Dermis blood vessel endothelial cell (primary cell): ENCODE results near the gene ICE2. TPM values are rescaled to one million over a fixed set of nuclear protein-coding genes. Genes with fewer than 3 reads are reported as not detected.

ENCODE experiments used
- DNase-seq: peaks from one replicate; pipeline ENCODE4 v3.0.0; 2010
- total RNA-seq: library from RNA; depleted of rRNA; stranded (reverse); fragments of >200 nt; gene quantifications from 2 replicates; pipeline ENCODE4 v1.2.3, GENCODE V29; 2014

The ICE2 gene
- total RNA-seq, 1 donor from 2014 or later: 30.8 TPM

- DNase-seq: no peak
Observed at GRCh38 chr15:60494108-60494507, 15.2 kb upstream of the ICE2 start.

GRCh38 chr15:60493166-60493565 lies 14.2 kb upstream of the ICE2 start:
- no peak for DNase-seq

- no peak for DNase-seq
Observed at GRCh38 chr15:60486742-60487141, 7.8 kb upstream of the ICE2 start.

- no peak for DNase-seq
Observed at GRCh38 chr15:60485365-60486055, 6.6 kb upstream of the ICE2 start.

GRCh38 chr15:60483042-60483441 lies 4.1 kb upstream of the ICE2 start:
- no peak for DNase-seq

GRCh38 chr15:60480888-60481287 lies 1.9 kb upstream of the ICE2 start:
- DNase-seq: no peak

GRCh38 chr15:60480149-60480548 lies 1.2 kb upstream of the ICE2 start:
- no peak for DNase-seq

GRCh38 chr15:60479361-60480110 lies 594 bp upstream of the ICE2 start:
- DNase-seq: peak; percentile 8

GRCh38 chr15:60477916-60478565 lies 901 bp downstream of the ICE2 start:
- DNase-seq: peak; percentile 80

- peak; percentile 12 for DNase-seq
Observed at GRCh38 chr15:60477164-60477563, 1.8 kb downstream of the ICE2 start.

GRCh38 chr15:60476713-60477112 lies 2.2 kb downstream of the ICE2 start:
- peak; percentile 7 for DNase-seq

- no peak for DNase-seq
Observed at GRCh38 chr15:60473135-60473534, 5.8 kb downstream of the ICE2 start.

GRCh38 chr15:60471314-60471713 lies 7.6 kb downstream of the ICE2 start:
- DNase-seq: no peak

- DNase-seq: peak; percentile 23
Observed at GRCh38 chr15:60469893-60470641, 8.9 kb downstream of the ICE2 start.

GRCh38 chr15:60464836-60465630 lies 13.9 kb downstream of the ICE2 start:
- DNase-seq: peak; percentile 87

GRCh38 chr15:60462027-60462426 lies 16.9 kb downstream of the ICE2 start:
- DNase-seq: no peak

GRCh38 chr15:60460931-60461330 lies 18.0 kb downstream of the ICE2 start:
- DNase-seq: no peak

- no peak for DNase-seq
Observed at GRCh38 chr15:60458721-60459120, 20.2 kb downstream of the ICE2 start.

- no peak for DNase-seq
Observed at GRCh38 chr15:60457985-60458384, 21.0 kb downstream of the ICE2 start.

- DNase-seq: no peak
Observed at GRCh38 chr15:60454824-60455223, 24.1 kb downstream of the ICE2 start.

GRCh38 chr15:60448668-60449360 lies 30.1 kb downstream of the ICE2 start:
- DNase-seq: no peak
